Esophagus muscularis mucosa (tissue), 4 donors: Measurements from ENCODE around the gene NRARP. TPM values are rescaled to one million over a fixed set of nuclear protein-coding genes. Genes with fewer than 3 reads are reported as not detected.

ENCODE experiments used
- DNase-seq: peaks from one replicate; pipeline ENCODE4 v3.0.0-alpha.2; 2017; ENCODE audit errors: extremely low spot score
- H3K27ac ChIP-seq, 4 donors: fragments of 200-600 bp; sonication (generic); replicated peaks in 1 of 4; 1 replicate in 3 of 4; 2 replicates in 1 of 4; pipeline ENCODE4 v1.5.1; 2016 to 2019; ENCODE audit warnings: mild to moderate bottlenecking in 1 of 4
- H3K27me3 ChIP-seq, 4 donors: fragments of 200-600 bp; sonication (generic); one replicate each; pipeline versions ENCODE4 v1.5.1 to v1.6.0; 2016 to 2019
- H3K36me3 ChIP-seq, 4 donors: fragments of 200-600 bp; sonication (generic); one replicate each; pipeline ENCODE4 v1.5.1; 2016 to 2019
- H3K4me1 ChIP-seq, 4 donors: fragments of 200-600 bp; sonication (generic); one replicate each; pipeline ENCODE4 v1.5.1; 2016 to 2019
- H3K4me3 ChIP-seq, 4 donors: fragments of 200-600 bp; sonication (generic); 1 replicate in 2 of 4; 2 replicates in 2 of 4; pipeline ENCODE4 v1.5.1; 2016 to 2019; ENCODE audit warnings: mild to moderate bottlenecking in 4 of 4, moderate library complexity in 1 of 4
- H3K9me3 ChIP-seq, 4 donors: fragments of 200-600 bp; sonication (generic); 1 replicate in 3 of 4; 2 replicates in 1 of 4; pipeline ENCODE4 v1.5.1; 2016 to 2019
- EP300 ChIP-seq: sonication (generic); formaldehyde crosslinking; IDR thresholded peaks from one replicate; pipeline ENCODE4 v1.6.1; 2017; ENCODE audit warnings: antibody characterized with exemption
- POLR2A ChIP-seq: fragments of 450-650 bp; IDR thresholded peaks from one replicate; pipeline ENCODE4 v1.6.1; 2017; ENCODE audit warnings: antibody characterized with exemption, moderate library complexity, mild to moderate bottlenecking, low read depth
- POLR2AphosphoS5 ChIP-seq, 2 donors: sonication (generic); formaldehyde crosslinking; IDR thresholded peaks; one replicate each; pipeline ENCODE4 v1.6.1; 2017; ENCODE audit warnings: antibody characterized with exemption in 2 of 2
- WGBS: methylation state at CpG from one replicate; pipeline ENCODE4 v1.1.5; 2018; 5-methylcytosine and 5-hydroxymethylcytosine counted together
- intact Hi-C: fragments of 100-400 bp; cut with DNase I; formaldehyde crosslinking; loops from one replicate; pipeline ENCODE4 v1.15.1; 2023
- total RNA-seq, 4 donors: library from RNA; depleted of rRNA; stranded (reverse); fragments of >200 nt; gene quantifications; one replicate each; pipeline versions ENCODE4 v1.1.0 to v1.2.1, GENCODE V29; 2016
- TF ChIP-seq, protein P1 (sequence below), 3 experiments: fragments of 200-600 bp in 2 of 3; fragments of 450-650 bp in 1 of 3; sonication (generic) in 2 of 3; IDR thresholded peaks; one replicate each; pipeline ENCODE4 v1.5.1; 2017 to 2019; ENCODE audit warnings: antibody characterized with exemption in 3 of 3, mild to moderate bottlenecking in 2 of 3, moderate library complexity in 1 of 3

NRARP gene
- total RNA-seq, 4 donors from 2014 or later, result 2.9 to 10.3 (median 7.2) TPM

DNA sequence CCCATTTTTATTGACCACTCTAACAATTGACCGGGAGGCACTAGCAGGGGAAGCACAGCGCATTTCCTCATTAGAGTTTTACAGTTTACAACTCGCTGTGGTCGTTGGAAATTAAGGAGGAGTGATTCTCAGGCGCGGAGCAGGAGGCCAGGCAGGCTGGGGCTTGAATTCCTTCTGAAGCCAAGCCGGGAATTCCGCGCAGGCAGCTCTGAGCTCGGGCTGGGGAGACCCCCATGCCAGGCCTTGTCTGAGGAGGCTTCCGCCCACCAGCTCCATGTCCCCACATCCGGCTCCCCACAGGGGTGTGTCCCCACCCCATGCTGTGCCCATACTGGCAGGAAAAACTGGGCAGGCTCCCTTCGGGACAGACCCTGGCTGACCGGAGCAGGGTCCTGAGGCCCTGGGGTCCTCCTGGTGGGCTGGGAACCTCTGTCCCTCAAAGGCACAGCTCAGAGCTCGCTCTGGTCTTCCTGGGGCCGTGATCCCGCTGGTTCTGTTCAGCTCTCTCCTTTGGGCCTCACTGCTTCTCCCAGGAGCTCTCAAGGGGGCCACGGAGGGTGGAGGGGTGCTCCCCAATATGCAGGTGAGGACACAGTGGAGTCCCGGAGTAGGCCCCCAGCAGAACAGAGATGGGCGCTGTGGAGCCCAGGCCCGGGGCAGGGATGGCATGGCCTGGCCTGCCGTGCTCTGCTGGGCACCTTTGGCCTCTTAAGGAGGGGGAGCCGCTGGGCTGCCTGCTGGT is 1.3 kb upstream of the NRARP start:
- 64% methylated on average over 11 of the region's 23 CpGs for WGBS
- Histone ChIP-seq H3K27ac (peak overlapping the region; percentile 61 to 81 (median 76)), H3K4me3 (peak overlapping the region in 3 of 4 donors; percentile 53 to 59 (median 57))

DNA sequence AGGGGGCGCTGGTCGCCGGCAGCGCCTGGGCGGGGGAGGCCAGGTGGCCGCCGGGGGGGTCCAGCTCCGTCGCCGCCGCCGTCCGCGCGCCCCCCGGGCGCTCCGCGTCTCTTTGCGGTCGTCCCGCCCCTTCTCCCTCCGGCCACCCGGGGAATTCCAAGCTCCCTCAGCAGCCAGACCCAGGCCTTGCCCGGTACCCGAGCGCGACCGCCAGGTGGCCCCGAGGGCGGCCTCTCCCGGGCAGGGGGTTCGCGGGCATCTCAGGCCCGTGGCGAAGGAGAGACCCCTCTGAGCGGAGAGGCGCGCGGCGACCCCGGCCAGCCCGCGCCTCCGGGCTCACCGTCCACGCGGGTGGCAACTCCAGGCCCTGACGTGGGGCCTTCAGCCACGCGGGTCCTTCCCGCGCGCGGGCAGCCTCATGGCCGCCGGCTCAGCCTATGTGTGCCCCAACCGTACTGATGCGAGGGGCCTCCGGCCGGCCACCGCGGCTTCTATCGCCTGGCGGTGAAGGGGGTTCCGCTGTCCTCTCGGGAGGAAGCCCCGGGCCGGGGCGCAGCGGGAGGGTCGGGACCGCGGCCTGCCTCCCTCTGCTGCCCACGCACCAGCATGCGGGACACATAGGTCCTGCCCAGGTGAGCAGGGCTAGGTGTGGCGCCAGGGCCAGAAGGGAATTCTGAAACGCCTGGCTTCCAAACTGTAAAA is 529 bp upstream of the NRARP start:
- peak overlapping the region; percentile 53 to 59 (median 56) for H3K4me3 ChIP-seq
- no peak for DNase-seq
- intact Hi-C loops, result no loop called here

More for the DNA sequence above, 1.3 kb upstream of the NRARP start:
- no peaks in the 10 kb centered on the region for H3K9me3 ChIP-seq
- no peak for DNase-seq
- intact Hi-C loops, result no loop called here
- peaks cover 67 to 92% (median 75%) of the 10 kb centered on the region in 4 donors for H3K4me1 ChIP-seq
- H3K27me3 ChIP-seq, result peaks cover 0 to 93% (median 33%) of the 10 kb centered on the region in 4 donors
- TF ChIP-seq POLR2AphosphoS5 (IDR thresholded peaks at IDR 0.05) (no peak), POLR2A (no peak), EP300 (no peak)
- TF ChIP-seq, protein P1, sequence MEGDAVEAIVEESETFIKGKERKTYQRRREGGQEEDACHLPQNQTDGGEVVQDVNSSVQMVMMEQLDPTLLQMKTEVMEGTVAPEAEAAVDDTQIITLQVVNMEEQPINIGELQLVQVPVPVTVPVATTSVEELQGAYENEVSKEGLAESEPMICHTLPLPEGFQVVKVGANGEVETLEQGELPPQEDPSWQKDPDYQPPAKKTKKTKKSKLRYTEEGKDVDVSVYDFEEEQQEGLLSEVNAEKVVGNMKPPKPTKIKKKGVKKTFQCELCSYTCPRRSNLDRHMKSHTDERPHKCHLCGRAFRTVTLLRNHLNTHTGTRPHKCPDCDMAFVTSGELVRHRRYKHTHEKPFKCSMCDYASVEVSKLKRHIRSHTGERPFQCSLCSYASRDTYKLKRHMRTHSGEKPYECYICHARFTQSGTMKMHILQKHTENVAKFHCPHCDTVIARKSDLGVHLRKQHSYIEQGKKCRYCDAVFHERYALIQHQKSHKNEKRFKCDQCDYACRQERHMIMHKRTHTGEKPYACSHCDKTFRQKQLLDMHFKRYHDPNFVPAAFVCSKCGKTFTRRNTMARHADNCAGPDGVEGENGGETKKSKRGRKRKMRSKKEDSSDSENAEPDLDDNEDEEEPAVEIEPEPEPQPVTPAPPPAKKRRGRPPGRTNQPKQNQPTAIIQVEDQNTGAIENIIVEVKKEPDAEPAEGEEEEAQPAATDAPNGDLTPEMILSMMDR (IDR thresholded peaks at IDR 0.05), result no peak
- no peaks in the 10 kb centered on the region for H3K36me3 ChIP-seq

GRCh38 chr9:137301081-137301947 is 757 bp downstream of the NRARP start:
- TF ChIP-seq, protein P1 (IDR thresholded peaks at IDR 0.05), result peak in 2 of 3 experiments; percentile 18
- no peak for TF ChIP-seq POLR2AphosphoS5 (IDR thresholded peaks at IDR 0.05)
- intact Hi-C loops, result no loop called here
- H3K4me3 ChIP-seq, result peak overlapping the region; percentile 50 to 59 (median 56)
- H3K27ac ChIP-seq, result peak overlapping the region; percentile 66 to 76 (median 73)
- WGBS, result under 1% methylated on average over 20 of the region's 115 CpGs
- no peaks in the 10 kb centered on the region for H3K9me3 ChIP-seq
- H3K4me1 ChIP-seq, result peaks cover 68 to 93% (median 75%) of the 10 kb centered on the region in 4 donors
- DNase-seq, result no peak
- peaks cover 4 to 93% (median 41%) of the 10 kb centered on the region in 4 donors for H3K27me3 ChIP-seq
- H3K36me3 ChIP-seq, result no peaks in the 10 kb centered on the region

More for the DNA sequence above, 529 bp upstream of the NRARP start:
- TF ChIP-seq, protein P1 (IDR thresholded peaks at IDR 0.05), result peak; percentile 16 to 59 (median 31)
- TF ChIP-seq POLR2A (no peak), EP300 (no peak), POLR2AphosphoS5 (IDR thresholded peaks at IDR 0.05) (no peak)
- H3K36me3 ChIP-seq, result no peaks in the 10 kb centered on the region
- no peaks in the 10 kb centered on the region for H3K9me3 ChIP-seq
- peaks cover 73 to 93% (median 77%) of the 10 kb centered on the region in 4 donors for H3K4me1 ChIP-seq
- peaks cover 4 to 93% (median 34%) of the 10 kb centered on the region in 4 donors for H3K27me3 ChIP-seq
- peak overlapping the region; percentile 61 to 81 (median 76) for H3K27ac ChIP-seq
- WGBS, result no CpG with 5 or more reads among the region's 78 CpGs

- Histone ChIP-seq H3K27ac (peak overlapping the region; percentile 66 to 76 (median 73)), H3K4me1 (peaks cover 61 to 93% (median 75%) of the 10 kb centered on the region in 4 donors), H3K36me3 (no peaks in the 10 kb centered on the region), H3K9me3 (no peaks in the 10 kb centered on the region), H3K27me3 (peaks cover 4 to 93% (median 41%) of the 10 kb centered on the region in 4 donors), H3K4me3 (peak overlapping the region; percentile 50 to 59 (median 56))
- intact Hi-C loops, result no loop called here
- 3% methylated on average over 25 of the region's 25 CpGs for WGBS
- TF ChIP-seq POLR2AphosphoS5 (IDR thresholded peaks at IDR 0.05), result no peak
- TF ChIP-seq EP300, result no peak
- TF ChIP-seq, protein P1 (IDR thresholded peaks at IDR 0.05), result no peak
- no peak for TF ChIP-seq POLR2A
- DNase-seq, result no peak
Observed at GRCh38 chr9:137300567-137301080, 1.4 kb downstream of the NRARP start.
